ENCODE results near the gene C3orf18. TPM values are rescaled to one million over a fixed set of nuclear protein-coding genes. Genes with fewer than 3 reads are reported as not detected.

Gene C3orf18
- polyA plus RNA-seq, 1 donor from 2014 or later, result 39.9 TPM

GRCh38 chr3:50594253-50594785 is 26.8 kb upstream of the C3orf18 start:
- Histone ChIP-seq H3K9ac (ENCODE audit: low read length) (no peak overlapping the region), H3K27me3 (ENCODE audit: insufficient read depth, low read depth, low read length) (no peaks in the 10 kb centered on the region), H3K4me2 (ENCODE audit: low read length) (no peak overlapping the region), H2AFZ (ENCODE audit: low read depth, low read length) (no peak overlapping the region), H3K9me2 (ENCODE audit: insufficient read depth, low read length) (no peaks in the 10 kb centered on the region), H3K27ac (ENCODE audit: low read length) (no peak overlapping the region), H3K79me2 (replicated peaks; ENCODE audit: insufficient read depth, low read length) (no peaks in the 10 kb centered on the region), H4K20me1 (ENCODE audit: insufficient read depth) (no peaks in the 10 kb centered on the region), H3K36me3 (ENCODE audit: insufficient read depth, low read length) (no peaks in the 10 kb centered on the region), H3F3A (ENCODE audit: insufficient read depth, low read length, poor library complexity, severe bottlenecking) (no peaks in the 10 kb centered on the region), H3K4me3 (ENCODE audit: low read length) (no peak overlapping the region), H3K9me3 (ENCODE audit: low read length) (no peaks in the 10 kb centered on the region)
- no peak for TF ChIP-seq REST (IDR thresholded peaks at IDR 0.05; ENCODE audit: borderline replicate concordance)

- TF ChIP-seq POLR2AphosphoS5 (IDR thresholded peaks at IDR 0.05) (no peak), EP300 (conservative IDR thresholded peaks at IDR 0.05; ENCODE audit: poor library complexity, severe bottlenecking) (no peak), SMC3 (conservative IDR thresholded peaks at IDR 0.05; ENCODE audit: poor library complexity) (no peak), REST (IDR thresholded peaks at IDR 0.05; ENCODE audit: borderline replicate concordance) (no peak), CTCF (IDR thresholded peaks at IDR 0.05; ENCODE audit: poor library complexity, severe bottlenecking) (no peak), RAD21 (conservative IDR thresholded peaks at IDR 0.05) (no peak)
- Histone ChIP-seq H3K27ac (ENCODE audit: low read length) (no peak overlapping the region), H3K27me3 (ENCODE audit: insufficient read depth, low read depth, low read length) (no peaks in the 10 kb centered on the region), H3K9ac (ENCODE audit: low read length) (no peak overlapping the region), H3F3A (ENCODE audit: insufficient read depth, low read length, poor library complexity, severe bottlenecking) (no peaks in the 10 kb centered on the region), H3K9me3 (ENCODE audit: low read length) (no peaks in the 10 kb centered on the region), H4K20me1 (ENCODE audit: insufficient read depth) (no peaks in the 10 kb centered on the region), H3K4me3 (ENCODE audit: low read length) (no peak overlapping the region), H2AFZ (ENCODE audit: low read depth, low read length) (no peak overlapping the region), H3K79me2 (replicated peaks; ENCODE audit: insufficient read depth, low read length) (no peaks in the 10 kb centered on the region), H3K9me2 (ENCODE audit: insufficient read depth, low read length) (no peaks in the 10 kb centered on the region), H3K4me2 (ENCODE audit: low read length) (no peak overlapping the region), H3K36me3 (ENCODE audit: insufficient read depth, low read length) (no peaks in the 10 kb centered on the region)
These were observed 25.0 kb upstream of the C3orf18 start for GRCh38 chr3:50592568-50592967.

Measured in neural cell (in vitro differentiated cells).